KG1 (cell line): ENCODE data around the gene FGD4.

Experiments
- DNase-seq: peaks from one replicate; lab custom pipeline; 2025; lab: John Stamatoyannopoulos, UW

Gene FGD4

DNA sequence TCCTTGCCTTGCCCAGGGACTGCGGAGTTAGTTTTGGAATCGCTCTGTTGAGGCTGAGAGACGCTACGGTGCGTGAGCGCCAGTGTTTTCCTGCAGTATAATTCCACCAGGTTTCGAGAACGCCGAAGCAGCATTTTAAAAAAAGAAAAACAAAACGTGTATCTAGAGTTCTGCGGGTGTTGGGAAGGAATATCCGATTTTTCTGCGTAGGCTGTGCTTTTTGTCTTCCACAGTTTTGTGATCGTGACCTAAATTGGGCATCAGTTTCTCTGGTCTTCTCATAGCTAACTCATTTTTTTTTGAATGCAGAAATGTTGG, 280.5 kb downstream of the FGD4 start:
- DNase-seq, result no peak

GRCh38 chr12:32680787-32681186, 281.4 kb downstream of the FGD4 start:
- no peak for DNase-seq

GRCh38 chr12:32681272-32681671, 281.9 kb downstream of the FGD4 start:
- no peak for DNase-seq

DNA sequence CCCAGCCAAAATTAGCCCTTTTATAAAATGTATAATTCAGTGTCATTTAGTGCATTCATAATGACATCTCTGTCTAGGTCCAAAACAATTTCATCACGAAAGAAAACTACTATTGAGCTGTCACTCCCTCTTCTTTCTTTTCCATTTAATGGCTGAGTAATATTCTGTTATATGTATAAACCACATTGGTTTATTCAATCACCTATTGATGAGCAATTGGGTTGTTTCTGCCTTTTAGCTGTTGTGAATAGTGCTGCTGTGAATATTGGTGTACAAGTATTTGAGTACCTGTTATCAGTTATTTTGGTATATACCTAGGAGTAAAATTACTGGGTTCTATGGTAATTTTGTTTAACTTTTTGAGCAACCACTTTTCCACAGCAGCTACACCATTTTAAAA, 287.0 kb downstream of the FGD4 start:
- DNase-seq, result no peak

DNA sequence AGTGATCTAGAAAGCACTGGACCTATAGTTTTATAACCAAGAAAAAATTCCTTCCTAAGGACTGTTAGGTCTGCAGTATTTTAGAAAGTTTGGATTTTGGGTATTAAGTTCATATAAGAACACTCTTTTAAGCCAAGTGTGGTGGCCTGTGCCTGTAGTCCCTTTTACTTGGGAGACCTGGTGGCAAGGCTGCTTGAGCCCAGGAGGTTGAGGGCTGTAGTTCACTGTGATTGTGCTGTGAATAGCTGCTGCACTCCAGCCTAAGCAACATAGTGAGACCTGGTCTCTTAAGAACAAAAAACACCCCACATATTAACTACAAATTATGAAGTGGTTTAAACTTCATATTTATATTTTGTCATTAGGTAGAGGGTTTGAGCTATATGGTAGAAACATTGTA, 289.4 kb downstream of the FGD4 start:
- DNase-seq, result no peak

- DNase-seq, result no peak
Measured at GRCh38 chr12:32690927-32691326, 291.6 kb downstream of the FGD4 start.

DNA sequence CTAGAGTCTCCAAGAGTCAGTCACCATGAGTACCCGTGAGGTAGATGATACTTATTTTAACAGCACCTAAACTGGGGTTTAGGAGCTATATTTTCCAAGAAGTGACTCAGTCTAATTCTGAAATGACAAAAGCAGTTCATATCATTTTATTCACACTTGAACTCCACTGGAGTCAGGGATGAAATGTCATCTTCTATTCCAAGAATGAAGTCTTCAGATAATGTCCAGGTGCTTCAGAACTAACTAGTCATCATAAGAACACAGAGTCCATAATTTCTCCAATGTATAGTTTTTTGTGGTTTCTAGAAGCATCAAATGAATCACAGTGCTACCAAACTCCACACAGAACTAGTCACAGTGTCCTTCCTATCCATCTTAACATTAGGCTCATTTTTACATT, 293.0 kb downstream of the FGD4 start:
- no peak for DNase-seq

DNA sequence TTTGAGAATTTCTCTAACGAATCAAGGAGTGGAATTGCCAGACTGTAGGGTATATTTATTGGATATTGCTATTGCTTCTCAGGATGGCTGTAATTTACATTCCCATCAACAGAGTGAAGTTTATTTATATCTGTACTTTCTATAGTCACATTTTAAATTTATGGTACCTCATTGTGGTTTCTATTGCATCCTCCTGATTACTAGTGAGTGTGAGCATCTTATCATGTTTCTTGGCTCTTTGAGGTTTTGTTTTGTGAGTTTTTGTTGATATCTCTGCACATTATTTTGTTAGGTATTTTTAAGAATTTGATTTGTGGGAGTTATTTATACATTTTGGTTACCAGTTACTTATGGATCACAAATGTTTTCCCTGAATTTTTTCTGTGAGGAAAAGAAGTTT, 293.7 kb downstream of the FGD4 start:
- no peak for DNase-seq
